PC-9 (cell line): ENCODE measurements around the gene PAX8. TPM values are rescaled to one million over a fixed set of nuclear protein-coding genes. Genes with fewer than 3 reads are reported as not detected.

Source experiments
- BruUV-seq: library from RNA; stranded (reverse); fragments of 400-500 nt; replicated peaks from 2 replicates; lab custom pipeline; 2021; lab: Mats Ljungman, UMichigan
- CTCF ChIA-PET: fragments of 300-600 bp; sonication (Branson Sonifier 250); formaldehyde crosslinking; loops from one replicate; lab custom pipeline; 2022; ENCODE audit warnings: antibody characterized with exemption; lab: Charles Lee
- POLR2A ChIA-PET: fragments of 300-600 bp; sonication (Branson Sonifier 250); formaldehyde crosslinking; loops from one replicate; lab custom pipeline; 2022; ENCODE audit warnings: antibody characterized with exemption; ENCODE audit not compliant: unreplicated experiment; lab: Charles Lee
- DNase-seq, 2 experiments: peaks; one replicate each; pipeline versions ENCODE4 v3.0.0 to v3.0.0-alpha.2; 2015 to 2022; ENCODE audit warnings: mixed read lengths in 1 of 2
- H2AFZ ChIP-seq: fragments of 200-600 bp; sonication (generic); 2 replicates; pipeline ENCODE4 v1.8.1; 2017; ENCODE audit warnings: antibody characterized with exemption
- H3F3A ChIP-seq: fragments of 200-600 bp; sonication (generic); 2 replicates; pipeline ENCODE4 v1.8.1; 2017; ENCODE audit warnings: antibody characterized with exemption, mild to moderate bottlenecking, low read depth; ENCODE audit not compliant: insufficient read depth
- H3K27ac ChIP-seq: fragments of 200-600 bp; sonication (generic); 2 replicates; pipeline ENCODE4 v1.6.1; 2016; ENCODE audit warnings: mixed run types
- H3K27me3 ChIP-seq: fragments of 200-600 bp; sonication (generic); 2 replicates; pipeline ENCODE4 v1.6.1; 2016; ENCODE audit warnings: low read depth, mixed run types; ENCODE audit not compliant: insufficient read depth
- H3K36me3 ChIP-seq: fragments of 200-600 bp; sonication (generic); 2 replicates; pipeline ENCODE4 v1.6.1; 2016; ENCODE audit warnings: low read depth, mixed run types
- H3K4me1 ChIP-seq: fragments of 200-600 bp; sonication (generic); replicated peaks from 2 replicates; pipeline ENCODE4 v1.6.1; 2016; ENCODE audit warnings: mixed run types; ENCODE audit not compliant: insufficient read depth
- H3K4me2 ChIP-seq: fragments of 200-600 bp; sonication (generic); 2 replicates; pipeline ENCODE4 v1.6.1; 2017; ENCODE audit warnings: mixed run types
- H3K4me3 ChIP-seq: fragments of 200-600 bp; sonication (generic); 2 replicates; pipeline ENCODE4 v1.6.1; 2016; ENCODE audit warnings: mixed run types
- H3K79me2 ChIP-seq: fragments of 200-600 bp; sonication (generic); 2 replicates; pipeline ENCODE4 v1.6.1; 2017; ENCODE audit warnings: low read depth, mixed run types
- H3K9me2 ChIP-seq: fragments of 200-600 bp; sonication (generic); 2 replicates; pipeline ENCODE4 v1.8.1; 2017; ENCODE audit warnings: mild to moderate bottlenecking; ENCODE audit not compliant: insufficient read depth
- H3K9me3 ChIP-seq: fragments of 200-600 bp; sonication (generic); 2 replicates; pipeline ENCODE4 v1.8.1; 2016; ENCODE audit warnings: low read depth; ENCODE audit not compliant: insufficient read depth
- H4K20me1 ChIP-seq: fragments of 200-600 bp; sonication (generic); 2 replicates; pipeline ENCODE4 v1.8.1; 2017; ENCODE audit not compliant: insufficient read depth
- EZH2 ChIP-seq: fragments of 200-600 bp; sonication (generic); IDR thresholded peaks from 2 replicates; pipeline ENCODE4 v1.8.0; 2017; ENCODE audit warnings: antibody characterized with exemption, low read depth
- intact Hi-C: fragments of 100-400 bp; cut with micrococcal nuclease; formaldehyde crosslinking; loops from one replicate; pipeline ENCODE4 v1.10.0; 2022; ENCODE audit not compliant: unreplicated experiment
- total RNA-seq: library from RNA; stranded (reverse); gene quantifications from 2 replicates; pipeline ENCODE4 v1.2.3, GENCODE V29; 2021
- TF ChIP-seq, protein P1 (sequence below): fragments of 200-600 bp; sonication (generic); conservative IDR thresholded peaks from 2 replicates; pipeline ENCODE4 v1.6.1; 2017; ENCODE audit warnings: mixed run types, antibody characterized with exemption, mild to moderate bottlenecking, moderate library complexity

The PAX8 gene
- total RNA-seq, 1 experiment from 2014 or later, result 5.8 TPM

DNA sequence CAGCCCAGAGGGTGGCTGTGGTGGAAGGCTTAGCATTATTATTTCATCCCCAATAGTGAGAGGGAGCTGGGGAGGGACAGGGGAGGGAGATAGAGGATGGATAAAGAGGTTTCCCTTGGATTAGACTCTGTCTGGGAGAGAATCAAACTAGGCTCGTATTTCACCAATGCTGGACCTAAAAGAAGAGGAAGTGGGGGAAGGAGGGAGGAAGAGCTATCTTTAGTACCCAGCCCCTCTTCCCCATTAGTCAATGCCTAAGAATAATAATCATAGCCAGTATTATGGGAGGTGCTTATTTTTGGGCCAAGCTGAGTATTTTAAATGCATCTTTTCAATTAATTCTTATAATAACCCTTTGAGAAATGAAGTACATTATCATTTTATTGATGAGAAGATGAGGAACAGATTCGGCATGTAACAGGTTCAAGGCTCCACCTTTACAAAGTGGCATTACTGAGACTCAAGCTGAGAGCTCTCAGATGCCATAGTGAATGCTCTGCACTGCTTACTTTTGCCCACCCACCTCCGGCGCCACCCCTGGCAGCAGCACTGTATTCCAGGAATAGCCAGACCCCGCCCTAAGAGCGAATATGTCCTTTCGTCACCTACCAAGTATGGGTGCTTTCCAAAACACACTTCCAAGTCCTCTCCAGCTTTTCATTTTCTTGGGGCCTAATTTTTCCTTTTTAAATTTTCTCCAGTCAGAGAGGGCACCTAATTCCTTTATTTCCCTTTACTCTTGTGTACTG, 21.0 kb downstream of the PAX8 start:
- DNase-seq, result no peak
- no peaks in the 10 kb centered on the region for H3K9me3 ChIP-seq
- intact Hi-C loops, result no loop called here
- no peaks in the 10 kb centered on the region; the same call in 1 of the 2 replicates for H4K20me1 ChIP-seq
- H3F3A ChIP-seq, result no peaks in the 10 kb centered on the region
- no peaks in the 10 kb centered on the region for H3K27me3 ChIP-seq
- H3K4me3 ChIP-seq, result no peak overlapping the region
- no peaks in the 10 kb centered on the region for H3K79me2 ChIP-seq
- no TSS peak for BruUV-seq
- H2AFZ ChIP-seq, result no peak overlapping the region
- H3K4me1 ChIP-seq, result no peaks in the 10 kb centered on the region
- H3K9me2 ChIP-seq, result no peaks in the 10 kb centered on the region
- POLR2A ChIA-PET, result no interaction called here
- no peak overlapping the region for H3K4me2 ChIP-seq
- no peak overlapping the region for H3K27ac ChIP-seq
- 0 out of 2 replicates have a peak, but pooled peaks cover 11% of the 10 kb centered on the region for H3K36me3 ChIP-seq
- CTCF ChIA-PET, result no interaction called here
- no peak for TF ChIP-seq EZH2

DNA sequence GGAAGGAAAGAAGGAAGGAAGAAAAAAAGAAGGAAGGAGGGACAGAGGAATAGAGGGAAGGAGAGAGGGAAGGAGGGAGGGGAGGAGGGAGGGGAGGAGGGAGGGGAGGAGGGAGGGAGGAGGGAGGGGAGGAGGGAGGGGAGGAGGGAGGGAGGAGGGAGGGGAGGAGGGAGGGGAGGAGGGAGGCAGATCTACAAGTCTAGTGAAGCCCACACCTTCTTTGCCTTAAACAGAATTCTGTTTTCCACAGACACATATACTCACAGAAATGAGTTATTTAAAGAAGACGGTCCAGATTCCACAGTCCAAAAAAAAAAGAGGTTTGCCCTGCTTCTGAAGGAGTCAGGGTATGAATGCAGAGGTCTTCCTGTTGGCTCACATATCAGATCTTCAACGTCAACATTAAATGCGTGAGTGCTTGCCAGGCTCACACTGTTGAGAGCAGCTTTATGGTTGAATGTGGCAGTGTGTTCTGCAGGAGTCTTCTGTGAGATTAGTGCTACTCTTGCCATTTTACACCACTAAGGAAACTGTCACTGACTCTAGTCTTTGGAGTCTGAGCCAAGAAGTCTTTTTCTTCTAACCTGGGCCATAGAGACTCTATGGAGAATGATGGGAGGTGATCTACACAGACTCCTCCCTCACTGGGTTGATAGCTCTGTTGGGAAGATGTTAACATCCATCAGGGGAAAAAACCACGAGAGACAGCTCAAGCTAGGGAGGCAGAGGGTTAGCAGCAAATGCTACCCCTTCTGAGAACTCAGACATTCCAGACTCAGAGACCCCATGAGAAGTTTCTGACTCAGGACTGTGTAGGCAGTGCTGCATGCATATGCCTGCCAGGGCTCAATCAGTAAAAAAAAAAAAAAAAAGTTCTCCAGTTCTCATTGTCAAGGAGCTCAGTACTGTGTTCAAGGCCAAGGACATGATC, 23.3 kb downstream of the PAX8 start:
- Histone ChIP-seq H3F3A (no peaks in the 10 kb centered on the region), H3K9me3 (no peaks in the 10 kb centered on the region), H4K20me1 (no peaks in the 10 kb centered on the region; the same call in 1 of the 2 replicates), H3K27me3 (no peaks in the 10 kb centered on the region), H3K27ac (no peak overlapping the region), H3K4me3 (no peak overlapping the region), H3K79me2 (peaks cover 6% of the 10 kb centered on the region; the same call in 1 of the 2 replicates), H2AFZ (no peak overlapping the region), H3K36me3 (0 out of 2 replicates have a peak, but pooled peaks cover 11% of the 10 kb centered on the region), H3K4me2 (no peak overlapping the region), H3K4me1 (no peaks in the 10 kb centered on the region), H3K9me2 (no peaks in the 10 kb centered on the region)
- no peak for DNase-seq
- ChIA-PET CTCF (interaction anchor here (0.6 to 0.8 kb wide), 2 partner anchors 119 to 135 kb away, joined by 4 to 10 read pairs; no protein-coding TSS in a partner anchor), POLR2A (no interaction called here)
- no TSS peak for BruUV-seq
- TF ChIP-seq EZH2, result no peak
- TF ChIP-seq, protein P1, sequence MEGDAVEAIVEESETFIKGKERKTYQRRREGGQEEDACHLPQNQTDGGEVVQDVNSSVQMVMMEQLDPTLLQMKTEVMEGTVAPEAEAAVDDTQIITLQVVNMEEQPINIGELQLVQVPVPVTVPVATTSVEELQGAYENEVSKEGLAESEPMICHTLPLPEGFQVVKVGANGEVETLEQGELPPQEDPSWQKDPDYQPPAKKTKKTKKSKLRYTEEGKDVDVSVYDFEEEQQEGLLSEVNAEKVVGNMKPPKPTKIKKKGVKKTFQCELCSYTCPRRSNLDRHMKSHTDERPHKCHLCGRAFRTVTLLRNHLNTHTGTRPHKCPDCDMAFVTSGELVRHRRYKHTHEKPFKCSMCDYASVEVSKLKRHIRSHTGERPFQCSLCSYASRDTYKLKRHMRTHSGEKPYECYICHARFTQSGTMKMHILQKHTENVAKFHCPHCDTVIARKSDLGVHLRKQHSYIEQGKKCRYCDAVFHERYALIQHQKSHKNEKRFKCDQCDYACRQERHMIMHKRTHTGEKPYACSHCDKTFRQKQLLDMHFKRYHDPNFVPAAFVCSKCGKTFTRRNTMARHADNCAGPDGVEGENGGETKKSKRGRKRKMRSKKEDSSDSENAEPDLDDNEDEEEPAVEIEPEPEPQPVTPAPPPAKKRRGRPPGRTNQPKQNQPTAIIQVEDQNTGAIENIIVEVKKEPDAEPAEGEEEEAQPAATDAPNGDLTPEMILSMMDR, result no peak
- intact Hi-C loops, result no loop called here

DNA sequence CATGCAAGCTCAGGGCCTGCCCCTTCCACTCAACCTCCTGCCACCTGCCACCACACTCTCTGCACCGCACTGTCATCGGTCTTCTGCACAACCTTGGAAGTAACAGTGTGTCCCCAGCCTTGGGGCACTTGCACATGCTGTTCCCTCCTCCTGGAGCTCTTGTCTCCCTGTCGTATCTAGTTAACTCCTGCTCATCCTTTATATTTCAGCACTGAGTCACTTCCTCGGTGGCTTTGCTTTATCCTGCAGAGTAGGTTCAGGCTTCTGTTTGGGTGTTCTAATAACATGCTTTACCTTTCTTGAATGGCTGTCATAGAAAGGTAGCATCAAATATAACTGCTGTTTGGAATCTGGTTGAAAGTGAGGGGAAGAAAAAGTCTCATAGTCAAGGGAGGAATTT, 25.3 kb downstream of the PAX8 start:
- DNase-seq, result no peak
- ChIA-PET CTCF (no interaction called here), POLR2A (no interaction called here)
- Histone ChIP-seq H4K20me1 (no peaks in the 10 kb centered on the region; the same call in 1 of the 2 replicates), H3F3A (no peaks in the 10 kb centered on the region), H3K27ac (no peak overlapping the region), H3K9me2 (no peaks in the 10 kb centered on the region), H3K36me3 (no peaks in the 10 kb centered on the region), H3K79me2 (peaks cover 8% of the 10 kb centered on the region; the same call in 1 of the 2 replicates), H3K27me3 (no peaks in the 10 kb centered on the region), H2AFZ (no peak overlapping the region), H3K4me2 (no peak overlapping the region), H3K9me3 (no peaks in the 10 kb centered on the region), H3K4me3 (no peak overlapping the region), H3K4me1 (0 out of 2 replicates have a peak, but pooled peaks cover 4% of the 10 kb centered on the region)
- BruUV-seq, result no TSS peak
- intact Hi-C loops, result no loop called here
- TF ChIP-seq, protein P1, result no peak
- TF ChIP-seq EZH2, result no peak
